ENCODE measurements around the gene GALNT9. TPM values are rescaled to one million over a fixed set of nuclear protein-coding genes. Genes with fewer than 3 reads are reported as not detected.

Gene GALNT9
- polyA plus RNA-seq, 3 donors = not detected

GRCh38 chr12:132146772-132147422 lies 182.5 kb downstream of the GALNT9 start:
- Histone ChIP-seq H3K9me3 (replicated peaks in 1 of 2; ENCODE audit: control insufficient read depth in 1 of 2, insufficient read depth in 1 of 2, low read length in 2 of 2) (no peaks in the 10 kb centered on the region), H4K20me1 (ENCODE audit: insufficient read depth, low read length) (no peaks in the 10 kb centered on the region), H3K4me2 (replicated peaks; ENCODE audit: extremely low read depth, low read length, poor library complexity, severe bottlenecking) (no peak overlapping the region), H3K4me1 (ENCODE audit: control insufficient read depth in 1 of 2, insufficient read depth in 2 of 2, low read length in 2 of 2) (peaks cover 16 to 24% of the 10 kb centered on the region in 2 donors), H3K36me3 (replicated peaks in 1 of 2; ENCODE audit: control insufficient read depth in 1 of 2, insufficient read depth in 2 of 2, low read length in 2 of 2) (peaks cover 25 to 41% of the 10 kb centered on the region in 2 donors), H3K9ac (ENCODE audit: insufficient read depth, low read length, poor library complexity, severe bottlenecking) (no peak overlapping the region), H3K27ac (ENCODE audit: low read depth in 1 of 2, low read length in 2 of 2) (no peak overlapping the region), H2AFZ (ENCODE audit: insufficient read depth, low read depth, low read length, poor library complexity, severe bottlenecking) (no peak overlapping the region), H3K27me3 (ENCODE audit: control insufficient read depth in 2 of 2, insufficient read depth in 2 of 2, low read length in 2 of 2) (no peaks in the 10 kb centered on the region), H3K79me2 (ENCODE audit: insufficient read depth, low read length) (peaks cover 28% of the 10 kb centered on the region), H3K4me3 (replicated peaks in 1 of 3; ENCODE audit: low read depth in 2 of 3, low read length in 3 of 3) (no peak overlapping the region)
- 95% methylated on average over 19 of the region's 19 CpGs for WGBS (ENCODE audit: insufficient coverage)
- intact Hi-C loops (cut with micrococcal nuclease) = loop anchor here in 1 of 2 donors (10.0 kb wide), 1 partner anchor 348 kb away; the partner anchor contains the start of gene FBRSL1
- TF ChIP-seq CTCF (IDR thresholded peaks at IDR 0.05) = no peak
- H3K9me3 Mint-ChIP-seq = peaks cover 0 to 3% (median 0%) of the 10 kb centered on the region in 7 donors
- DNase-seq = no peak
- H3K4me3 Mint-ChIP-seq = no peak overlapping the region
- H3K36me3 Mint-ChIP-seq = peaks cover 18 to 40% of the 10 kb centered on the region in 2 donors
- peaks cover 21% of the 10 kb centered on the region for H3K4me1 Mint-ChIP-seq
- H3K27ac Mint-ChIP-seq = peak overlapping the region in 1 of 7 donors; percentile 5
- H3K27me3 Mint-ChIP-seq (ENCODE audit: low read depth in 3 of 3) = peaks cover 0 to 3% (median 0%) of the 10 kb centered on the region in 3 donors

Small RNA genes lying within 50 kb of the gene (small RNA-seq; reads per million reads assigned to genes)
- gene AC138466.3 (ENCODE audit: insufficient read length, low read depth) = not detected

Other genes starting within 250 kb of the GALNT9 start
- 10 to 100 TPM in 1 of 3 donors, 1 to 10 TPM in 2; 1.7 to 24.9 (median 2.7) TPM for gene DDX51, start 185.3 kb downstream of the GALNT9 start, polyA plus RNA-seq
- 10 to 100 TPM in 2 of 3 donors, 1 to 10 TPM in 1; 7.3 to 18.0 (median 17.9) TPM for gene NOC4L, start 185.1 kb downstream of the GALNT9 start, polyA plus RNA-seq
- gene FBRSL1, start 160.6 kb upstream of the GALNT9 start, polyA plus RNA-seq = 10 to 100 TPM in 1 of 3 donors, under 1 TPM in 2; 0.39 to 28.7 (median 0.74) TPM